Stimulated activated CD8-positive, alpha-beta memory T cell treated with anti-CD3 and anti-CD28 coated beads, Interleukin-2, amount 100 ng/mL, for 1 hour (primary cell): ENCODE data around the gene PPP1R17.

Experiments used
- DNase-seq, 2 donors: peaks; one replicate each; pipeline ENCODE4 v3.0.0-alpha.2; 2020; ENCODE audit warnings: low read depth in 2 of 2

Gene PPP1R17

DNA sequence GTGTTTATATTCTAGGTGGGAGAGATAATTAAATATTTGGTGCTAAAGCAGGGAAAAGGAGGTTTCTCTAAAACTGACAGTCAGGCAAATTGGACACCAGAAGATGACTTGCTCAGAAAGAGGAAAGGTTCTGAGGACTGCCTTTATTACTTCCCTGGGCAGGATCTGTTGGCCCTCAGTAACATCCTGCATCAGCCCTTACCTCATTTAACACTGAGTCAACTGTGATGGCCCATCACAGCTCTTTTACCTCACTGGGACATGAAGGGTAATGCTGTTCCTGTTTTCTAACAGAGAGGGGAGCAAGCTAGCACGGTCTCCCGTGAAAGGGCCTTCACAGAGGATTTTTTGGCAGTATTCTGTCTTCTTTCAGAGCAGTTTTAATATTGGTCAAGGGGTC is 12.0 kb downstream of the PPP1R17 start:
- DNase-seq, result no peak

DNA sequence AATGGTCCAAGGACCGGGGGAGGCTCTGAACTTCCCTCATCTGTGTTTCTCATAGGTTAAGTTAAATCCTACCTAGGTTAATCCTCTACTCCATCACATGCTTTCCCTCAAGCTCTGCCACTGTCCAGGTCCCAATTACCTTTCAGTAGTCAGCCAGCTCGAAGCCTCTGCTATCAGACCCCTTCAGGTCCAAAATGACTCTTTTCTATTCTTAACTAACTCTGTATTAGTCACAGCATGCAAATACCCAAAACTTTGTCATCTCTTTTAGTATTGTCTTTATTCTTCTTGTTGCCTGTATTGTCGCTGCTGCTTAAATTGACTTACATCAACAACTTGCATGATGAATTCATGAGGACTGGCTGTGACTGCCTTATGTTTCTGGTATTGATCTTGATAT is 15.3 kb downstream of the PPP1R17 start:
- no peak for DNase-seq

DNA sequence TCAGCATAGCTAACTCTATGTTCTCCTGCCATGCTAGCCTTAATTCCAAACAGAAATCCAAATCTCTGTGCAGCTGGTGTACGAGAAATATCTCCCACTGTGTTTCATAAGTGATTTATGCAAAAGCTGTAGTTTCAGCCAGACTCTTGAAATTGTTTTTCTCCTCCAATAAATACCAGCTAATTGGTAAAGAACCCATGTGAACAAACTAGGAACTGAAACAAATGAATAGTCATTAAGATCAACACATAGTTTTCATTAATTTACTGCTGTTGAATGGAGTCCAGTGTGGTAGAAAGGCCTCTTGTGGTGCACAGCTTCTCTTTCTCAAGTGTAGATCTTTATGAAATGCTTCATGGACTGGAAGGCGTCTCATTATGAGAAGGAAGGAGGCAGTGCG is 18.4 kb downstream of the PPP1R17 start:
- DNase-seq, result no peak

DNA sequence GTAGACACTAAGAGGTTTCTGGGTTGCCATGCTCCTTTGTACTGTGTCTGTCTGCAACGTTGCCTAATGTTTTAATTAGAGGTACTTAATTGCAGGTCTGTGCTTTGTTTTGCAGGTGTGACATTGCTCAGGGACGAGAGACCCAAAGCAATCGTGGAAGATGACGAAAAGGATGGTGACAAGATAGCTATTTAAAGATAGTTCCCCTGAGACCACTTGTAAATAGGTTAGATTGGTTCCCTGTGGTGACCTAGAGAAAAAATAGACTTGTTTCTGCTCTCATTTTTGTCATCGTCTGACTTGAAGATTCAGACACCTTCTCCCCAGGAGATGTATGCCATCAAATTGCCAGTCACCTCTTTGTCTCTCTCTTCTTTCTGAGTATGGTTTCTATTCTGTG is 20.1 kb downstream of the PPP1R17 start:
- no peak for DNase-seq

DNA sequence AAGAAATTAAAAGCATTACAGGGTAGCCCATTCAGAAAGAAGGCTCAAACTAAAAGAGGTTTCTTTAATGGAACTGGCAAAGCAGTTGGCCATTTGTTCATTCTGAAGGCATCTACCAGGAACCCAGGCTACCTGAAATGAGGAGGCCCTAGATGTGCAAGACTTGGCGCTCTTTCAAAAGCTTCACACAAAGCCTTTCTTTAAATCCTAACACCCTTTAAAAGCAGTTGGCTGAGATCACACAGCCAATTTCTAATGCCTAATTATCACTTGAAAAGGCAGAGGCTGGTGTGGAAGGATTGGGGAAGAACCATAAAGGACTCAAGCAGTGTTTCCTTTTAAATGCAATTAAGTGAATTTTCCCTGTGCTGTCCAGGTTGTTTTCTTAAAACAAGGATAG is 23.2 kb downstream of the PPP1R17 start:
- no peak for DNase-seq

DNA sequence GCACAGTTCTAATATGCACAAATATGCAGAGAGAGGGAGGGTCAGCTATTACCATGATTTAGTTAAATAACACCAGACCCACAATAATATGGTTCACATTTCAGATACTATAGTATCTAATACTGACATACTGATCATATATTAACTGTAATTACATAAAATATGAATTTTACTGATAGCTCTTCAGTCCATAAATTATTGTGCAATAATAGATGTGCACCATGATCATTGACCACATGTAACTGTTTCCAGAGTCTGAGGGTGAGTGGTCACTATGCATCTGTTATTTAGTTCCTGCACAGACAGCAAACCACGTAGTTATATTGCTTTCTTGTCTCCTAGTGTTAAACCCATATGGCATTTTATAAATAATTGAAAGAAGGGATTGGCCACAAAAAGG is 29.3 kb downstream of the PPP1R17 start:
- DNase-seq, result no peak

DNA sequence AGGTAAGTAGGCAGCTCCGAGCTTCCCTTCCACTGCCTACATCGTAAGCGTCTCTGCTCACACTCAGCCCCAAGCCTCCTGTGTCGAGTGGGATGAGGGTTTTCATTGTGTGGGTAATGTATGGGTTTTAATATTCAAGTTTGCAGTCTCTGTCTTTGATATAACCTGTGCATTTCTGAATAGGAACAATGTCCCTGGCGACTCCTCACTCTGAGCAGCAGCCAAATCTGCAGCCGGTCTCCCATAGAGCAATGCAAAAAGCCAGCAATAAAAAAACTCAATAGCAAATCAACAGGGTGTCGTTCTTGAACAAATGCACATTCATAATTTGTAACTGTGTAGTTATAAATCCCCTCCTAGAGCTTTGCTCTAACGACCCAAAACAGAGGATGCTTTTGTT is 33.4 kb downstream of the PPP1R17 start:
- DNase-seq, result no peak

DNA sequence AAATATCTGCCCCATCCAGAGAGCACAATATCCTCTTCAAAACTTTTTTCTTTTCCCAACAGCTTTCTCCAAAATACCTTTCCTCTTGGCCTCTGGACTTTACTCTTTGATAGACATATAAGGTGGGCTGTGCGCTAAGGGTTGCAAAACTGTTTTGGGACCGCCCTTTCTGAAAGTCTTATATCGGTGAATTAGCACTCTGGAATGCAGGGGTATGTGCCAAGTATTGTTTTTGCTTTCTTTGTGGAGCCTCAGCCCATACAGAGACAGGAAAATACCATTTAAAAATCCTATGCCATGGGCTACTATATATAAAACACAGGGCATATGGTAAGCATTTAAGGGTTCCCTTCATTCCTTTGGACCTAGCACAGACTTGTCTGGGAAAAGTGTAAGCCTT is 37.7 kb downstream of the PPP1R17 start:
- no peak for DNase-seq

DNA sequence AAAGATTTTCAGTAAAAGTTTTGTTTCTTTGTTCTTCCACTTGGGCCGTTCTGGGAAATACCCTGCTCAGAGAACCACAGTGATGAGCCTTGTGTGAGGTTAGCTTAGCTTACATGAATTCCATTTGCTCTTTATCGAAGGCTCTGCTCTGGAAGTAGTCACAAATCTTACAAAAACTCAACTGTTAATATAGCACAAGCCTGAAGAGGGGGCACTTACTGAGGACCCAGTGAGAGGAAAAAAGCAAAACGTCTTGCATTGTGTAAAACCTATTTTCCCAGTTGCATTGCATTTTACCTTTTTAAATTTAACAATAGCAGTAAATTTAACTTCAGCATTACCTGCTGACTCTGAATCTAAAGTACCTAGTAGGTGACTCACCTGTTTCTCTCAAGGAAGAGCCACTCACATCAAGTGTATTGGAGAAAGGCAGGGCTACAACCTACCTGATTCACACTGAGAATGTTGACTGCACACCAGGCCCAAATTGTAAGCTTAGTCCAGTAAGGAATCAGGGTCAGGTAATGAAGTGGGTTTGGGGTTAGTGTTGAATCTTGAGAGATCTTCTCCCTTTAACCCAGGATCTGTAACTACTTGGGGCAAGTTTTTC is 42.3 kb downstream of the PPP1R17 start:
- DNase-seq, result no peak

DNA sequence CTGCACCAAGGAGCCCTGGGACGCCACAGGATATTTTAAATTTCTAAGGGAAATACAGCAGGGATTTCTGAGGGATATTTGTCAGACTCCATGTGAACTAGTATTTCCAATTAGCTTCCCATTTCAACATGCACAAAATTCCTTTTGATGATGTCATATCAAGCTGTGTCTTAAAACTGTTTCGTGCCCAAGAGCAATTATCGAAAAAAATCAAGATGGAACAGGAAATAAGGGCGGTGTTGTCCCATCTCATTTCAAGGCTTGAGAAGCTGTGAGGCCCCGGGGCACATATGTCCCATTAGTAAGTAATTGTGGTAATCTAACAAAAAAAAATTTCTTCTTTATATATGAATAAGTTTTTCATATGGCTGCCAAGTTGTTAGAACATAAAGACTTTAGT is 47.4 kb downstream of the PPP1R17 start:
- no peak for DNase-seq

DNA sequence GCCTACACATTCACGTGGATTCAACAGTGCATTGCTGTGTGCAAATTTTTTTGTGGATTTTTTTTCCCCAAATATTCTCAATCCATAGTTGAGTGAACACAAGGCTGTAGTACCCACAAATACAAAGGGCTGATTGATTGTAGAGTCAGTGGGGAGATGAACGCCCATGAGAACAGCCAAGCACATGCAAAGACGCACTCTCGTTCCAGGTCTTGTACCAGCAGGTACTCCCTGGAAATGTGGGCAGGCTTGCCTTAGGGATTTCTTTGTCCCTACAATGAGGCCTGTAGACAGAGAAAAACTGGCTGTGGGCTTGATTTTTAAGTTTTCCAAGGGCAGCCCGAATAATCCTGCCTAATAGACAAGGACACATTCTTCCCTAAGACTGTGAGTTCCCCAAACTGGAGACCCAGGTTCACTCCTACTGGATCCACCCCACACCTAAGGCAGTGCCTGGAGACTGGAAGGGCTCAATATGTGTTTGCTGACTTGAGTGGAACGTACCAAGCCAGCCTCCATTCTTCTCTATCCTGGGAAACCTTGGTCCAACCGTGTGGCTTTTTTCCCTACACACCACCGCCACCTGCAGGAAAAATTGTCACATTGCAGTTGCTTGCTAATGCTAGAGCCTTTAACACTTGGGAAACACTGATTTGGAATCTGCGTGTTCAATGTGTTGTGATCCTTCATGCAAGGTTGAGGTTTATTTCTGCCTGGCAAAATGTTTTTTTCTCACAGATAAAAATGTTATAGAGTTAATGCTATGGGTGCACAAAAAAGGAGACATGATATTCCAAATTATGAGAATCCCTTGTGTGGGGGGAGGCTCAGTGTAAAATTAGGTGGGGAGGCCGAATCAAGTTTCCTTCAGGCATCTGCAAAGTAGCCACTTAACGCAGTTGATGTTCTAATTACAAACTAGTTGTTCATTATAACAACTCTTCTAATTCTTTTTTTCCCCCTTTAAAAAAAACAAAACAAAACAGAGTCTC is 49.3 kb downstream of the PPP1R17 start:
- no peak for DNase-seq

DNA sequence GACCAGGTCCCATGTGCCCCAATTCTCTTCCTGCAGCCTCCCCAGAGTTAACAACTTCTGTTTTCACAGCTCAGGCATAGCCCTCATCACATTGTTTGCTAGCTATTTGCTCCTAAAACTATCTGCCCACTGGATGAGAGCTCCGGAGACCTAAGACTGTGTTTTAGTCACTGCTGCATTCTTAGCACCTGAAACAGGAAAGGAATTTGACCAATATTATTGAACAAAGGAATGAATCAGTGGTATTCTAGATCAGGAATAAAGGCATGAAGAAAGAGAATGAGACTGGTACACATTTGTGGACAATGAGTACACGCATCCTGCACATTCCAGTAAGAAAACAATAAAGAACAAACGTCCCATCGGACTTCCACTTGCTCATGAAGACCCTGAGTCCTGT is 54.8 kb downstream of the PPP1R17 start:
- DNase-seq, result no peak

DNA sequence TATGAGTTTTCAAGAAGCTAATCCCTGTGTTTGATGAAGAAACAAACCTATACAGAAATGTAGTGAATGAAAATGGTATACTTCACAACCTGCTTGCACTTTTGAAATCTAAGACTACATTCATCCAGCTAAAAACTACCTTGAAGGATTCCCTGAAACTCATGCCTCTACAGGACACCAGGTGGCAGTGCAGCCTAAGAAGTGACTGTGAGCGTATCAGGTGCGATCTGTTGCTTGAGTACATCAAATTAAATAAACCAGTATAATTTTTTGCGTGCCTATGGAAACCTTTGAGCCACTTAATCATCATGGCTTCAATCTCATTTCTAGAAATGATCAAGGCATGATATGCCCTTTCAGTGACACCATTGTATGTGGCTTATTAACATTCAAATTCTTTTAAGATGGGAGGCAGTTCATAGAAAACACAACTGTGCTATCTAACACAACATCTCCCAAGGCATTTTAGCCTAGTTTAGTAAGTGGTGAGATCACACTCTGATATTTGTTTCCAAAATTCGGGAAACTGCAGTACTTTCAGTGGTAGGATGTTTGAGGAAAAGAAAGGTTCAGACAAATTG is 57.4 kb downstream of the PPP1R17 start:
- no peak for DNase-seq

DNA sequence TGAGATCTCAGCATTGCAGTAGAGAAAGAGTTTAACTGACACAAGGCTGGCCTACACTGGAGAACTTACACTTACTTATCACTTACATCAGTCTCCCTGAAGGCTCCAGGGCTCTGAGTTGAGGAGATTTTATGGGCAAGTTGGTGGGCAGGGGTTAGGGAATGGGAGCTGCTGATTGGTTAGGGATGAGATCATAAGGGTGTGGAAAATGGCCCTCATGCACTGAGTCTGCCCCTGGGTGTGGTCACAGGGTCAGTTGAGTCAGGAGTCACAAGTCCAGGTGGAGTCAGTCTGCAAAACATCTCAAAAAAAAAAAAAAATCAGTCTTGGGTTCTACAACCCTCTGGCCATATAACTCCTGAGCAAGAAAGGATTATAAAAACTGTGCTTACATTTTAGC is 60.5 kb downstream of the PPP1R17 start:
- DNase-seq, result no peak

DNA sequence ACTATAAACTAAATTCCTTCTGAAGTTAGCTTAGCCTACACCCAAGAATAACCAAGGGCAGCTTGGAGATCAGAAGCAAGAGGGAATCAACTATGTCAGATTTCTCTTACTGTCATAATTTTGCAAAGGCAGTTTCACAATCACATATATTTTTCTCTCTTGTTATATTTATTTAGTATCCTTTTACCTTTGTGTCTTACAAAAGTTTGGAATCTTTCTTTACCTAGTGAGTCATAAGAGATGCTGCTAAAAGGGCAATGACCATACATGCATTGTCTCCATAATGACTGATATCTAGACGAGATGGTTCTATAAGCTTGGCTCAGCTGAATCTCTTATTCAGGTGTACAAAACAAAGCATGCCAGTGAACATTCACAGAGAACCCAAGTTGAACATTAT is 61.1 kb downstream of the PPP1R17 start:
- no peak for DNase-seq

DNA sequence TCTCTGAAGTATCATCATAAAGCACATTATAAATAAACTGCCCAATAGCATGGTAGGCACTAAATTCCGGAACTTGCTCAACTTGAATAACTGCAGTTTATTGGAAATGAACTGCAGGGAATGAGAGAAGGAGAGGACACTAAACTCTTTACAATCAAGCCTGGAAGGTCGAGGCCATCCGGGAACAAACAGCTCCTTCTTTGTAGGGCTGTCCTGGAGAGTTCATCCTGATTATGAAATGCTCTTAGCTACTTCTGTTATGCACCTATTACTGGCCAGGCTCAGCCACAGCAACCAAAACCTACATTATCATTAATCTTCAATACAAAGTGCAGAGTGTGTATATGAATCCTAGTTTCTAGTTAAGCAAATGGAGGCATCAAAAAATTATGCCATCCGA is 64.7 kb downstream of the PPP1R17 start:
- no peak for DNase-seq
